H1 (cell line): Measurements from ENCODE around the gene PHLPP1. TPM values are rescaled to one million over a fixed set of nuclear protein-coding genes. Genes with fewer than 3 reads are reported as not detected.

Source experiments
- CTCF ChIA-PET: fragments of 300-600 bp; sonication (Branson Sonifier 250); formaldehyde crosslinking; loops from one replicate; lab custom pipeline; 2021; ENCODE audit not compliant: partially characterized antibody; lab: Charles Lee
- POLR2A ChIA-PET: fragments of 300-600 bp; sonication (Branson Sonifier 250); formaldehyde crosslinking; loops from one replicate; lab custom pipeline; 2021; ENCODE audit warnings: inconsistent platforms; ENCODE audit not compliant: partially characterized antibody; lab: Charles Lee
- DNase-seq, 2 experiments: peaks; one replicate each; pipeline versions ENCODE4 v3.0.0 to v3.0.0-alpha.2; 2010 to 2022; ENCODE audit warnings: low spot score in 2 of 2, low read depth in 1 of 2, mixed read lengths in 1 of 2
- FAIRE-seq: peaks from 2 replicates; lab custom pipeline; 2011; peaks lifted over from hg19 to GRCh38; lab: Jason Lieb, UNC
- H2AFZ ChIP-seq: 2 replicates; pipeline ENCODE4 v1.8.1; 2012; ENCODE audit warnings: low read length, inconsistent platforms
- H2AK5ac ChIP-seq: 2 replicates; pipeline ENCODE4 v1.6.1; 2013; ENCODE audit warnings: low read depth, low read length
- H2BK120ac ChIP-seq: replicated peaks from 2 replicates; pipeline ENCODE3; 2013; ENCODE audit warnings: low read depth, low read length, inconsistent platforms
- H2BK12ac ChIP-seq: 2 replicates; pipeline ENCODE4 v1.6.1; 2013; ENCODE audit warnings: low read depth, low read length
- H2BK15ac ChIP-seq: 2 replicates; pipeline ENCODE4 v1.6.1; 2013; ENCODE audit warnings: low read length
- H2BK20ac ChIP-seq: 2 replicates; pipeline ENCODE4 v1.6.1; 2013; ENCODE audit warnings: low read length
- H2BK5ac ChIP-seq: 2 replicates; pipeline ENCODE4 v1.6.1; 2013; ENCODE audit warnings: low read depth, low read length
- H3K14ac ChIP-seq: 2 replicates; pipeline ENCODE4 v1.6.1; 2013; ENCODE audit warnings: inconsistent platforms; ENCODE audit not compliant: insufficient read length
- H3K18ac ChIP-seq: 2 replicates; pipeline ENCODE4 v1.6.1; 2013; ENCODE audit warnings: low read length; ENCODE audit errors: extremely low read depth
- H3K23ac ChIP-seq: 2 replicates; pipeline ENCODE4 v1.6.1; 2013; ENCODE audit warnings: inconsistent platforms; ENCODE audit not compliant: insufficient read length
- H3K23me2 ChIP-seq: 2 replicates; pipeline ENCODE4 v1.6.1; 2013; ENCODE audit warnings: low read depth, low read length
- H3K27ac ChIP-seq: 2 replicates; pipeline ENCODE4 v1.6.1; 2011; ENCODE audit warnings: low read depth, low read length, inconsistent platforms
- H3K27me3 ChIP-seq, 4 experiments: replicated peaks in 1 of 4; 1 replicate in 1 of 4; 2 replicates in 3 of 4; pipeline versions ENCODE4 v1.6.1 to v1.8.1; 2011 to 2013; ENCODE audit warnings: low read length in 3 of 4, mild to moderate bottlenecking in 3 of 4, inconsistent platforms in 2 of 4, mixed read lengths in 2 of 4, moderate library complexity in 1 of 4; ENCODE audit not compliant: control insufficient read depth in 3 of 4, insufficient read depth in 3 of 4; ENCODE audit errors: extremely low read depth in 1 of 4
- H3K36me3 ChIP-seq, 4 experiments: 2 replicates each; pipeline versions ENCODE4 v1.6.1 to v1.8.1; 2011 to 2013; ENCODE audit warnings: mild to moderate bottlenecking in 4 of 4, low read length in 3 of 4, moderate library complexity in 2 of 4, control low read depth in 1 of 4, inconsistent platforms in 1 of 4; ENCODE audit not compliant: insufficient read depth in 4 of 4, control insufficient read depth in 2 of 4
- H3K4ac ChIP-seq: replicated peaks from 2 replicates; pipeline ENCODE3; 2013; ENCODE audit warnings: low read length, low read depth, mixed read lengths, inconsistent platforms; ENCODE audit not compliant: insufficient read length
- H3K4me1 ChIP-seq, 4 experiments: replicated peaks in 1 of 4; 1 replicate in 1 of 4; 2 replicates in 3 of 4; pipeline versions ENCODE4 v1.6.1 to v1.8.1; 2011 to 2013; ENCODE audit warnings: low read length in 3 of 4, inconsistent platforms in 2 of 4, mixed read lengths in 1 of 4; ENCODE audit not compliant: insufficient read depth in 4 of 4, control insufficient read depth in 3 of 4
- H3K4me2 ChIP-seq, 2 experiments: 2 replicates each; pipeline versions ENCODE4 v1.6.1 to v1.8.1; 2011 to 2013; ENCODE audit warnings: low read depth in 2 of 2, low read length in 2 of 2, control low read depth in 1 of 2, inconsistent platforms in 1 of 2, mild to moderate bottlenecking in 1 of 2; ENCODE audit not compliant: insufficient read depth in 1 of 2
- H3K4me3 ChIP-seq, 4 experiments: fragments of 200-600, 300-600 bp in 1 of 4; sonication (generic), shearing (Covaris generic), sonication (Bioruptor Twin) in 1 of 4; 2 replicates each; pipeline versions ENCODE4 v1.5.1 to v1.8.1; 2011 to 2016; ENCODE audit warnings: low read length in 4 of 4, low read depth in 3 of 4, control low read depth in 2 of 4, inconsistent platforms in 2 of 4, mild to moderate bottlenecking in 2 of 4, mixed read lengths in 1 of 4, moderate library complexity in 1 of 4; ENCODE audit not compliant: insufficient read depth in 2 of 4; ENCODE audit errors: extremely low read depth in 1 of 4
- H3K56ac ChIP-seq: replicated peaks from 2 replicates; pipeline ENCODE3; 2013; ENCODE audit warnings: low read depth, mild to moderate bottlenecking, mixed read lengths, low read length, inconsistent platforms; ENCODE audit not compliant: insufficient read length
- H3K79me1 ChIP-seq: 2 replicates; pipeline ENCODE4 v1.6.1; 2013; ENCODE audit warnings: low read depth, low read length, control low read depth
- H3K79me2 ChIP-seq, 2 experiments: 2 replicates each; pipeline versions ENCODE4 v1.6.1 to v1.8.1; 2012 to 2013; ENCODE audit warnings: low read length in 2 of 2, mild to moderate bottlenecking in 2 of 2, inconsistent platforms in 1 of 2; ENCODE audit not compliant: insufficient read depth in 2 of 2, control insufficient read depth in 1 of 2
- H3K9ac ChIP-seq, 4 experiments: replicated peaks in 1 of 4; 1 replicate in 1 of 4; 2 replicates in 3 of 4; pipeline versions ENCODE4 v1.6.1 to v1.8.1; 2011 to 2013; ENCODE audit warnings: low read depth in 3 of 4, low read length in 3 of 4, control low read depth in 2 of 4, mild to moderate bottlenecking in 2 of 4, moderate library complexity in 2 of 4, inconsistent platforms in 1 of 4; ENCODE audit errors: extremely low read depth in 1 of 4
- H3K9me3 ChIP-seq, 2 experiments: 2 replicates each; pipeline versions ENCODE4 v1.6.1 to v1.8.1; 2012 to 2013; ENCODE audit warnings: mild to moderate bottlenecking in 2 of 2, moderate library complexity in 2 of 2, control low read depth in 1 of 2, inconsistent platforms in 1 of 2, low read depth in 1 of 2, low read length in 1 of 2, mixed read lengths in 1 of 2; ENCODE audit not compliant: insufficient read depth in 2 of 2
- H4K20me1 ChIP-seq, 2 experiments: replicated peaks in 1 of 2; 2 replicates each; pipeline versions ENCODE3 to v1.8.1; 2011 to 2013; ENCODE audit warnings: inconsistent platforms in 2 of 2, low read length in 2 of 2, mild to moderate bottlenecking in 1 of 2; ENCODE audit not compliant: insufficient read depth in 2 of 2, control insufficient read depth in 1 of 2
- H4K5ac ChIP-seq: 2 replicates; pipeline ENCODE4 v1.6.1; 2013; ENCODE audit warnings: low read length, low read depth, mixed read lengths, inconsistent platforms; ENCODE audit not compliant: insufficient read length
- H4K8ac ChIP-seq: 2 replicates; pipeline ENCODE4 v1.8.0; 2013; ENCODE audit warnings: mild to moderate bottlenecking, moderate library complexity, low read length, inconsistent platforms; ENCODE audit not compliant: insufficient read depth; ENCODE audit errors: extremely low read depth
- H4K91ac ChIP-seq: replicated peaks from 2 replicates; pipeline ENCODE3; 2013; ENCODE audit warnings: low read length, mixed read lengths, inconsistent platforms; ENCODE audit not compliant: insufficient read length
- ASH2L ChIP-seq: fragments of 200-600, 300-600 bp; sonication (generic); IDR thresholded peaks from one replicate; pipeline ENCODE4 v1.7.1; 2017; ENCODE audit warnings: low read length
- BRCA1 ChIP-seq: IDR thresholded peaks from 2 replicates; pipeline ENCODE4 v1.6.1; 2012; ENCODE audit warnings: low read depth, low read length, improper control_type of control experiment
- CHD1 ChIP-seq: IDR thresholded peaks from 2 replicates; pipeline ENCODE4 v1.6.1; 2012; ENCODE audit warnings: low read depth, low read length, improper control_type of control experiment
- CHD2 ChIP-seq: IDR thresholded peaks from 2 replicates; pipeline ENCODE4 v1.6.1; 2012; ENCODE audit warnings: low read length, improper control_type of control experiment
- CREB1 ChIP-seq: IDR thresholded peaks from 2 replicates; pipeline ENCODE4 v1.6.1; 2012; ENCODE audit warnings: inconsistent platforms
- CTBP2 ChIP-seq: IDR thresholded peaks from 2 replicates; pipeline ENCODE4 v1.7.0; 2011; ENCODE audit warnings: borderline replicate concordance, mild to moderate bottlenecking, moderate library complexity, mixed read lengths, low read length; ENCODE audit not compliant: insufficient read depth, insufficient read length
- FOSL1 ChIP-seq: IDR thresholded peaks from 2 replicates; pipeline ENCODE4 v1.6.1; 2011; ENCODE audit warnings: mild to moderate bottlenecking, low read depth, low read length, moderate library complexity; ENCODE audit not compliant: insufficient read depth
- HDAC6 ChIP-seq: IDR thresholded peaks from one replicate; pipeline ENCODE4 v1.7.1; 2012; ENCODE audit warnings: low read depth, mild to moderate bottlenecking, inconsistent platforms, low read length, moderate library complexity
- NRF1 ChIP-seq: IDR thresholded peaks from 2 replicates; pipeline ENCODE4 v1.6.1; 2011; ENCODE audit warnings: mild to moderate bottlenecking, low read depth, low read length, improper control_type of control experiment
- RBBP5 ChIP-seq: IDR thresholded peaks from 2 replicates; pipeline ENCODE4 v1.7.1; 2012; ENCODE audit warnings: low read depth, mild to moderate bottlenecking, inconsistent platforms, low read length, moderate library complexity, borderline replicate concordance
- RFX5 ChIP-seq: IDR thresholded peaks from 2 replicates; pipeline ENCODE4 v1.6.1; 2011; ENCODE audit warnings: low read depth, low read length, improper control_type of control experiment, borderline replicate concordance
- SIRT6 ChIP-seq: IDR thresholded peaks from one replicate; pipeline ENCODE4 v1.7.1; 2012; ENCODE audit warnings: low read length, inconsistent platforms
- SIX5 ChIP-seq: IDR thresholded peaks from 2 replicates; pipeline ENCODE4 v1.6.1; 2011; ENCODE audit warnings: mild to moderate bottlenecking, low read depth, low read length
- TAF1 ChIP-seq: IDR thresholded peaks from 2 replicates; pipeline ENCODE4 v1.6.1; 2011; ENCODE audit warnings: mild to moderate bottlenecking, low read depth, low read length
- ZNF274 ChIP-seq: IDR thresholded peaks from 2 replicates; pipeline ENCODE4 v1.7.0; 2012; ENCODE audit warnings: low read length, borderline replicate concordance; ENCODE audit errors: extremely low read depth
- WGBS, 2 experiments: shearing (Covaris generic) in 1 of 2; methylation state at CpG; one replicate each; pipeline versions ENCODE4 v1.1.6 to v1.1.7; 2013 to 2015; ENCODE audit warnings: low lambda C conversion rate in 2 of 2, mixed read lengths in 2 of 2, inconsistent platforms in 1 of 2, low coverage in 1 of 2, missing lambda C conversion rate in 1 of 2; ENCODE audit not compliant: insufficient replicate concordance in 2 of 2, insufficient coverage in 1 of 2, insufficient read length in 1 of 2; ENCODE audit errors: extremely low coverage in 1 of 2, missing lambda C conversion rate in 1 of 2; 5-methylcytosine and 5-hydroxymethylcytosine counted together
- polyA plus RNA-seq, 7 experiments: library from polyadenylated mRNA; depleted of rRNA in 3 of 7; stranded (reverse) in 5 of 7; unstranded in 2 of 7; fragments of >200 nt in 5 of 7; fragments of 200-250 nt in 2 of 7; gene quantifications; 1 replicate in 5 of 7; 2 replicates in 1 of 7; 4 replicates in 1 of 7; pipeline versions ENCODE4 v1.2.1 to v1.2.3, GENCODE V29; 2011 to 2013; ENCODE audit warnings: missing spikeins in 2 of 7, mixed read lengths in 2 of 7
- total RNA-seq: library from RNA; stranded (reverse); fragmentation: NEBNext Ultra II Directional; extraction: Animal tissue kit (Norgen Biotek cat#: 25700); gene quantifications from 2 replicates; pipeline ENCODE4 v1.2.1, GENCODE V29; 2021

PHLPP1 gene
- total and polyA plus RNA-seq, 2 of the 8 experiments (the other 6 are each of a cell fraction or from before 2014, with no cell fraction given) = 28.0 to 66.3 TPM

DNA sequence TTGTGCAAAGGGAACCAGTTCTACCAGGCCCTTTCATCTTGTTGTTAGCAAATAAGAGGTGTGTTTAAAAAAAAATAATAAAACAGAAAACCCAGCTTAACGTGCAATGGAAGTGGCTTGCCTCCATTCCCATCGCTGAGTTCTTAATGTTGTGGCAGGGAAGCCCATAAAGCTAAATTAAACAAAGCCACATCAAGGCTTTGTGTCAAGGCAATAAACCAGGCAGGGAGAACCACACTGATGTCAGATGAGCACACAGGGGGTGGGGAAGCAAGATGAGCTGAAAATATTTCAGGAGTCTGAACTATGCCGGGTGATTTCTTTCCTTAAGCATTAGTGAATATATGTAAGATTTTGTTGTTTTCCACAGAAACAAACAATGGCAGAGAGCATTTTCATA is 73.5 kb downstream of the PHLPP1 start:
- H3K27me3 ChIP-seq = no peaks in the 10 kb centered on the region
- no peak overlapping the region; the same call in 1 of the 2 replicates for H2AK5ac ChIP-seq
- peak overlapping the region; percentile 8 to 42; a peak in 3 of 4 replicates for H3K4me2 ChIP-seq
- no peak overlapping the region for H3K56ac ChIP-seq
- no peak overlapping the region for H4K8ac ChIP-seq
- H3K4ac ChIP-seq = no peak overlapping the region
- H3K14ac ChIP-seq = no peak overlapping the region
- H2AFZ ChIP-seq = no peak overlapping the region
- H3K18ac ChIP-seq = no peak overlapping the region; the same call in 1 of the 2 replicates
- FAIRE-seq = peak; percentile 32
- H2BK12ac ChIP-seq = no peak overlapping the region
- POLR2A ChIA-PET = interaction anchor here (0.6 to 1.5 kb wide), 3 partner anchors 10 to 169 kb away, joined by 3 to 6 read pairs (median 4); no protein-coding TSS in a partner anchor
- H3K23ac ChIP-seq = no peak overlapping the region
- no peak for TF ChIP-seq NRF1
- no peak for TF ChIP-seq CREB1
- TF ChIP-seq CTBP2 = no peak
- TF ChIP-seq SIRT6 = no peak
- no peak for TF ChIP-seq TAF1
- no peak for TF ChIP-seq ASH2L
- no peak for TF ChIP-seq ZNF274
- TF ChIP-seq SIX5 = no peak
- TF ChIP-seq FOSL1 = no peak
- no peak for TF ChIP-seq CHD2
- no peak for TF ChIP-seq BRCA1
- no peak for TF ChIP-seq RBBP5
- TF ChIP-seq CHD1 = no peak
- TF ChIP-seq HDAC6 = no peak
- TF ChIP-seq RFX5 = no peak
- TF ChIP-seq, all 59 proteins: peak for 0
- H3K79me1 ChIP-seq = peaks cover 4% of the 10 kb centered on the region; the same call in 1 of the 2 replicates
- H3K79me2 ChIP-seq = peaks cover 8 to 99% of the 10 kb centered on the region in 2 experiments; a peak in 3 of 4 replicates
- peaks cover 2 to 38% (median 23%) of the 10 kb centered on the region in 4 experiments; a peak in 6 of 7 replicates for H3K4me1 ChIP-seq
- no peak overlapping the region for H2BK120ac ChIP-seq
- H2BK15ac ChIP-seq = no peak overlapping the region
- H4K20me1 ChIP-seq = peaks cover 9% of the 10 kb centered on the region in 2 experiments
- no peak overlapping the region for H3K27ac ChIP-seq
- DNase-seq = no peak
- peak overlapping the region; percentile 17 for H4K91ac ChIP-seq
- H3K4me3 ChIP-seq = peak overlapping the region in 1 of 4 experiments; percentile 15; a peak in 1 of 8 replicates
- no peak overlapping the region for H4K5ac ChIP-seq
- H2BK20ac ChIP-seq = no peak overlapping the region
- H3K23me2 ChIP-seq = no peaks in the 10 kb centered on the region; the same call in 1 of the 2 replicates
- H2BK5ac ChIP-seq = no peak overlapping the region
- H3K9ac ChIP-seq = no peak overlapping the region
- 56% methylated on average over 3 of the region's 3 CpGs; no CpG with 5 or more reads in 1 of the 2 experiments for WGBS, 2 experiments
- H3K36me3 ChIP-seq = no peaks in the 10 kb centered on the region
- CTCF ChIA-PET = interaction anchor here (0.6 to 1.2 kb wide), 2 partner anchors 14 to 198 kb away, joined by 4 read pairs; no protein-coding TSS in a partner anchor
- no peaks in the 10 kb centered on the region for H3K9me3 ChIP-seq
